ENCODE data around the gene ANKRD66.
"Not testable (repeated sequence)": the region's sequence is repeated elsewhere in the genome, so short reads cannot be mapped to it uniquely, and the experiment has no call there.

ANKRD66 gene

GRCh38 chr6:46746696-46747095, at the start of gene ANKRD66:
TSS of gene ANKRD66 (plus strand) at chr6:46746933. CDS start at chr6:46751949, 5,016 bp downstream.
- DNase-seq = no peak

- no peak for DNase-seq
Measured at GRCh38 chr6:46699970-46700369, 46.8 kb upstream of the ANKRD66 start.

GRCh38 chr6:46704562-46704961, 42.2 kb upstream of the ANKRD66 start:
- DNase-seq = peak; percentile 4

- DNase-seq = peak; percentile 7
Measured at GRCh38 chr6:46706464-46706863, 40.3 kb upstream of the ANKRD66 start.

- no peak for DNase-seq
Measured at GRCh38 chr6:46711491-46711890, 35.2 kb upstream of the ANKRD66 start.

- no peak for DNase-seq
Measured at GRCh38 chr6:46715141-46715540, 31.6 kb upstream of the ANKRD66 start.

- no peak for DNase-seq
Measured at GRCh38 chr6:46719099-46719498, 27.6 kb upstream of the ANKRD66 start.

GRCh38 chr6:46720401-46720800, 26.3 kb upstream of the ANKRD66 start:
- DNase-seq = no peak

GRCh38 chr6:46729787-46730326, 16.9 kb upstream of the ANKRD66 start:
- no peak for DNase-seq

- DNase-seq = no peak
Measured at GRCh38 chr6:46730921-46731461, 15.7 kb upstream of the ANKRD66 start.

GRCh38 chr6:46733341-46733801, 13.4 kb upstream of the ANKRD66 start:
- DNase-seq = no peak

- no peak for DNase-seq
Measured at GRCh38 chr6:46734867-46735719, 11.6 kb upstream of the ANKRD66 start, which contains the start of gene PLA2G7. TSS of gene PLA2G7 (minus strand) at chr6:46735375. CDS start at chr6:46722891, 12,484 bp downstream.

GRCh38 chr6:46735720-46736031, 11.1 kb upstream of the ANKRD66 start:
- no peak for DNase-seq

GRCh38 chr6:46736906-46737305, 9.8 kb upstream of the ANKRD66 start:
- DNase-seq = no peak

GRCh38 chr6:46741482-46741881, 5.3 kb upstream of the ANKRD66 start:
- DNase-seq = no peak

- DNase-seq = no peak
Measured at GRCh38 chr6:46741910-46742309, 4.8 kb upstream of the ANKRD66 start.

GRCh38 chr6:46743425-46744158, 3.1 kb upstream of the ANKRD66 start:
- DNase-seq = no peak

GRCh38 chr6:46744159-46744725, 2.5 kb upstream of the ANKRD66 start:
- DNase-seq = not testable (repeated sequence)

GRCh38 chr6:46745973-46746372, 760 bp upstream of the ANKRD66 start:
- DNase-seq = no peak

GRCh38 chr6:46748940-46749503, 2.3 kb downstream of the ANKRD66 start:
- DNase-seq = no peak

GRCh38 chr6:46749731-46750130, 3.0 kb downstream of the ANKRD66 start:
- DNase-seq = no peak

- no peak for DNase-seq
Measured at GRCh38 chr6:46751658-46752057, 4.9 kb downstream of the ANKRD66 start.

- DNase-seq = no peak
Measured at GRCh38 chr6:46755865-46756264, 9.1 kb downstream of the ANKRD66 start.
